K562 (cell line): Measurements from ENCODE around the gene DNALI1. TPM values are rescaled to one million over a fixed set of nuclear protein-coding genes. Genes with fewer than 3 reads are reported as not detected.

Source experiments
- CGGBP1 ChIP-seq: fragments of 250-450 bp; sonication (Bioruptor Pico); IDR thresholded peaks from 2 replicates; pipeline ENCODE4 v1.9.0; 2021; ENCODE audit warnings: mild to moderate bottlenecking
- ELF1 ChIP-seq: fragments of 200-800 bp; sonication (Bioruptor generic); IDR thresholded peaks from 2 replicates; pipeline ENCODE4 v1.6.1; 2016; ENCODE audit warnings: missing genetic modification characterization, missing compliant biosample characterization
- ETV5 ChIP-seq: sonication (generic); formaldehyde crosslinking; IDR thresholded peaks from 2 replicates; pipeline ENCODE4 v1.4.0; 2020; ENCODE audit warnings: low read depth, mild to moderate bottlenecking, missing genetic modification reagents
- FOXK2 ChIP-seq, 2 experiments: fragments of 450-650 bp; IDR thresholded peaks in 1 of 2; conservative IDR thresholded peaks in 1 of 2; 2 replicates each; pipeline ENCODE4 v1.6.1; 2016; ENCODE audit warnings: low read depth in 2 of 2, mild to moderate bottlenecking in 1 of 2
- HSF4 ChIP-seq: fragments of 250-450 bp; sonication (Bioruptor Pico); IDR thresholded peaks from 2 replicates; pipeline ENCODE4 v2.1.2; 2022; ENCODE audit warnings: mild to moderate bottlenecking, moderate library complexity, borderline replicate concordance
- KDM2B ChIP-seq: fragments of 250-450 bp; sonication (Bioruptor Pico); IDR thresholded peaks from 2 replicates; pipeline ENCODE4 v1.8.0; 2021; ENCODE audit warnings: mild to moderate bottlenecking, moderate library complexity
- NR1H2 ChIP-seq: sonication (generic); formaldehyde crosslinking; IDR thresholded peaks from 2 replicates; pipeline ENCODE4 v1.4.0; 2020; ENCODE audit warnings: mild to moderate bottlenecking, missing genetic modification reagents
- RREB1 ChIP-seq: fragments of 250-450 bp; sonication (Bioruptor Pico); IDR thresholded peaks from 2 replicates; pipeline ENCODE4 v1.4.0; 2020
- ZBTB40 ChIP-seq, 2 experiments: fragments of 450-650 bp in 1 of 2; sonication (generic) in 1 of 2; formaldehyde crosslinking in 1 of 2; IDR thresholded peaks; 2 replicates each; pipeline versions ENCODE4 v1.7.1 to v1.9.0; 2016 to 2022; ENCODE audit warnings: inconsistent platforms in 1 of 2, mild to moderate bottlenecking in 1 of 2, missing genetic modification reagents in 1 of 2
- ZNF224 ChIP-seq: sonication (generic); formaldehyde crosslinking; IDR thresholded peaks from 2 replicates; pipeline ENCODE4 v1.8.0; 2022; ENCODE audit warnings: mild to moderate bottlenecking, missing genetic modification reagents
- ZZZ3 ChIP-seq: fragments of 450-650 bp; IDR thresholded peaks from 2 replicates; pipeline ENCODE4 v1.6.1; 2016; ENCODE audit warnings: antibody characterized with exemption, mild to moderate bottlenecking, moderate library complexity
- polyA plus RNA-seq, 8 experiments: library from polyadenylated mRNA; depleted of rRNA in 4 of 8; stranded (reverse) in 5 of 8; unstranded in 3 of 8; fragments of >200 nt; fragmentation: Nextera tagmentation in 2 of 8; fragmentation: Illumina TruSeq in 1 of 8; extraction: Ambion mirVana in 2 of 8; extraction: Trizol in 1 of 8; gene quantifications; 2 replicates each; pipeline versions ENCODE4 v1.2.1 to v1.2.3, GENCODE V29; 2011 to 2014; ENCODE audit warnings: inconsistent platforms in 1 of 8, missing spikeins in 1 of 8
- total RNA-seq, 7 experiments: library from RNA; depleted of rRNA in 6 of 7; stranded (reverse); fragments of >200 nt in 6 of 7; fragmentation: Illumina TruSeq in 2 of 7; extraction: Trizol in 2 of 7; gene quantifications; 2 replicates each; pipeline versions ENCODE4 v1.2.1 to v1.2.3, GENCODE V29; 2011 to 2021; ENCODE audit warnings: low replicate concordance in 1 of 7

The DNALI1 gene
- total and polyA plus RNA-seq, 9 of the 15 experiments (the other 6 are each of a cell fraction or from before 2014, with no cell fraction given), result 0.87 to 5.6 (median 1.2) TPM

- peak; percentile 64 for TF ChIP-seq ZBTB40 (IDR thresholded peaks at IDR 0.05)
- no peak for TF ChIP-seq ZBTB40 (CRISPR knock-in tag; IDR thresholded peaks at IDR 0.05)
- no peak for TF ChIP-seq HSF4 (CRISPR knock-in tag)
- peak; percentile 47; the same call in 1 of the 2 replicates for TF ChIP-seq CGGBP1 (CRISPR knock-in tag)
- TF ChIP-seq NR1H2, result no peak
- TF ChIP-seq FOXK2 (conservative IDR thresholded peaks at IDR 0.05 in 1 of 2, IDR thresholded peaks at IDR 0.05 in 1 of 2; ENCODE audit: low read depth in 2 of 2), result peak in 1 of 2 experiments; percentile 11; a peak in 3 of 4 replicates
- TF ChIP-seq ZZZ3, result no peak
- peak; percentile 98; the same call in 1 of the 2 replicates for TF ChIP-seq KDM2B
- TF ChIP-seq ETV5 (CRISPR knock-in tag), result no peak
- no peak for TF ChIP-seq RREB1 (CRISPR knock-in tag)
- no peak for TF ChIP-seq ZNF224
- TF ChIP-seq ELF1 (tag), result no peak
These were observed 41.3 kb upstream of the DNALI1 start (continued) for GRCh38 chr1:37515185-37516034.
